Astrocyte (in vitro differentiated cells and primary cell): ENCODE data around the gene MCTP2.

Experiments used
- EZH2 ChIP-seq: IDR thresholded peaks from 2 replicates; pipeline ENCODE4 v1.6.1; 2012; ENCODE audit warnings: mild to moderate bottlenecking, low read length, inconsistent platforms; ENCODE audit not compliant: insufficient read depth
- TF ChIP-seq, protein P1 (sequence below): IDR thresholded peaks from 2 replicates; pipeline ENCODE4 v1.5.1; 2011; ENCODE audit warnings: low read depth, mild to moderate bottlenecking, inconsistent platforms, low read length, moderate library complexity; ENCODE audit not compliant: insufficient read depth

DNA sequence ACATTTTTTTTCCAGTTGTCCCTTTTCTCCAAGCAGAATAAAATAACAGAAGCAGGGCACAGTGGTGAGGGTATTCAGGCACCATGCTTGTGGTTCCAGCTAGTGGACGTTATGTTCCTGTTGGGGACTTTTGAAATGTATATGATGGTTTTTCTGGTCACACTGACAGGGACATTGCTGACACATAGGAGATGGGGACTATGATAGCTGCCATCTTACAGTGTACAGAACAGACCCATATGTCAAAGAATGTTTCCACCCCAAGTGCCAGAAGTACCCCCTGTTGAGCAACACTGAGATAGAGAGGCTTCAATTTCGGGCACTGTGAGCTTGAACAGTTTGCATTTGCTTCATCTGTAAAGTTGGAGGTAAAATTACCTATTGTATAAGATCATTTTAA lies 38.6 kb downstream of the MCTP2 start:
- TF ChIP-seq EZH2 = no peak
- TF ChIP-seq, protein P1, sequence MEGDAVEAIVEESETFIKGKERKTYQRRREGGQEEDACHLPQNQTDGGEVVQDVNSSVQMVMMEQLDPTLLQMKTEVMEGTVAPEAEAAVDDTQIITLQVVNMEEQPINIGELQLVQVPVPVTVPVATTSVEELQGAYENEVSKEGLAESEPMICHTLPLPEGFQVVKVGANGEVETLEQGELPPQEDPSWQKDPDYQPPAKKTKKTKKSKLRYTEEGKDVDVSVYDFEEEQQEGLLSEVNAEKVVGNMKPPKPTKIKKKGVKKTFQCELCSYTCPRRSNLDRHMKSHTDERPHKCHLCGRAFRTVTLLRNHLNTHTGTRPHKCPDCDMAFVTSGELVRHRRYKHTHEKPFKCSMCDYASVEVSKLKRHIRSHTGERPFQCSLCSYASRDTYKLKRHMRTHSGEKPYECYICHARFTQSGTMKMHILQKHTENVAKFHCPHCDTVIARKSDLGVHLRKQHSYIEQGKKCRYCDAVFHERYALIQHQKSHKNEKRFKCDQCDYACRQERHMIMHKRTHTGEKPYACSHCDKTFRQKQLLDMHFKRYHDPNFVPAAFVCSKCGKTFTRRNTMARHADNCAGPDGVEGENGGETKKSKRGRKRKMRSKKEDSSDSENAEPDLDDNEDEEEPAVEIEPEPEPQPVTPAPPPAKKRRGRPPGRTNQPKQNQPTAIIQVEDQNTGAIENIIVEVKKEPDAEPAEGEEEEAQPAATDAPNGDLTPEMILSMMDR = no peak
